Hippocampal formation (tissue), 2 donors: Measurements from ENCODE around the gene GPC1.
A peak's percentile ranks its signal among the peaks of the same experiment; 100 is the strongest.
"Not testable (repeated sequence)": the region's sequence is repeated elsewhere in the genome, so short reads cannot be mapped to it uniquely, and the experiment has no call there.

Experiments
- DNase-seq, 2 donors: peaks; one replicate each; lab custom pipeline; 2025; lab: John Stamatoyannopoulos, UW

GPC1 gene, protein sequence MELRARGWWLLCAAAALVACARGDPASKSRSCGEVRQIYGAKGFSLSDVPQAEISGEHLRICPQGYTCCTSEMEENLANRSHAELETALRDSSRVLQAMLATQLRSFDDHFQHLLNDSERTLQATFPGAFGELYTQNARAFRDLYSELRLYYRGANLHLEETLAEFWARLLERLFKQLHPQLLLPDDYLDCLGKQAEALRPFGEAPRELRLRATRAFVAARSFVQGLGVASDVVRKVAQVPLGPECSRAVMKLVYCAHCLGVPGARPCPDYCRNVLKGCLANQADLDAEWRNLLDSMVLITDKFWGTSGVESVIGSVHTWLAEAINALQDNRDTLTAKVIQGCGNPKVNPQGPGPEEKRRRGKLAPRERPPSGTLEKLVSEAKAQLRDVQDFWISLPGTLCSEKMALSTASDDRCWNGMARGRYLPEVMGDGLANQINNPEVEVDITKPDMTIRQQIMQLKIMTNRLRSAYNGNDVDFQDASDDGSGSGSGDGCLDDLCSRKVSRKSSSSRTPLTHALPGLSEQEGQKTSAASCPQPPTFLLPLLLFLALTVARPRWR

DNA sequence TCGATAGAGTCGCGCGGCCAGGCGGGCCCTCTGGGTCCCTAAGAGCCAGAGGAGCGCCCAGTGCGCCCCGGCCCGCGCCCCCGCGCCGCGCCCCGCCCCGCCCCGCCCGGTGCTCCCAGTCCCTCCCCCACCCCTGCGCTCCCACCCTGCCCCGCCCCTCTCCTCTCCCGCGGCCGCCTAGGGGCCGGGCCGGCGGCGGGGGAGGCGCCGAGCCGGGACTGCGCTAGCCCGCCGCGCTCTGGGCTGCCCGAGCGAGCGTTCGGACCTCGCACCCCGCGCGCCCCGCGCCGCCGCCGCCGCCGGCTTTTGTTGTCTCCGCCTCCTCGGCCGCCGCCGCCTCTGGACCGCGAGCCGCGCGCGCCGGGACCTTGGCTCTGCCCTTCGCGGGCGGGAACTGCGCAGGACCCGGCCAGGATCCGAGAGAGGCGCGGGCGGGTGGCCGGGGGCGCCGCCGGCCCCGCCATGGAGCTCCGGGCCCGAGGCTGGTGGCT lies at the start of gene GPC1:
Gene GPC1 (plus strand): TSS at position 207 of the 491 bp plus-strand sequence. CDS start 256 bp downstream, at position 463.
- peak; percentile 56 to 77 for DNase-seq

GRCh38 chr2:240386326-240386725 lies 49.1 kb upstream of the GPC1 start:
- DNase-seq = no peak

GRCh38 chr2:240386743-240387142 lies 48.7 kb upstream of the GPC1 start:
- not testable (repeated sequence) for DNase-seq

- no peak for DNase-seq
Measured at GRCh38 chr2:240387325-240387668, 48.2 kb upstream of the GPC1 start.

GRCh38 chr2:240387669-240388358 lies 47.6 kb upstream of the GPC1 start:
- DNase-seq = peak; percentile 12 to 41

DNA sequence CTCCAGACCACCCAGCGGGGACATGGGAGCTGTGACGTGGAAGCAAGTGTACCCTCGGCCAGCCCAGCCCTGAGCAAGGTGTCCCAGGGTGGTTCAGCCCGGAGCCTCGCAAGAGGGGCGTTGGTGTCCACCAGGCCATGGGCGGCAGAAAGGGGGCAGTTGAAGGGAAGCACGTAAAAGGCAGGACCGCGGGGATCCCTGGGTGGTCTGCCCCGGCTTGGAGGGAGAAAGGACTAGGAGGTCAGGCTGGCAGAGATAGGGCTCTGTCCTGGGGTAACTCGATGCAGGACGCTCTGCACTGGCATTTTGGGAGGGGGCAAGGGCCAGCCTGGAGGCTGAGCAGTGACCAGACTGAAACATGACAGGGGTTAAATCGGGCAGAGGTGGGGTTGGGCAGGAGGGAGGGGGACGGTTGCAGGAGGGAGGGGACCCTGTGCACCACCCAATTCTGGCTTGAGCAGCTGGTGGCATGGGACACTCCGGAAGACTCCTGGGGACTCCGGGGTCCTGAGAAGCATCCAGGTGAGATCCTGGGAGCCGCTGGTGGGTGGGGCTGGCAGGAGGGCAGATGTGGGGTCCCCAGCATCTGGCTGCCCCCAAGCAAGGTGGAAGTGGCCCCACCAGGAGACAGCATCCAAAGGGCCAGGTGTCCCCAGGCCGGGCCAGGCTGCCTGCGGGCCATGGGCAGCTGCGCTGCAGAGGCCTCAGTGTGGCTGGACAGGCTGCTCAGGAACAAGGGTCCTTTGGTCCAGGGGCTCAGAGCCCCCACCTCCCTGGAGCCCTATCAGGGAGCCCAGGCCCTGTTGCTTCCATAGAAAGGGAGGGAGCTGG lies 46.8 kb upstream of the GPC1 start:
- DNase-seq = no peak

- no peak for DNase-seq
Measured at GRCh38 chr2:240389302-240389805, 46.1 kb upstream of the GPC1 start.

DNA sequence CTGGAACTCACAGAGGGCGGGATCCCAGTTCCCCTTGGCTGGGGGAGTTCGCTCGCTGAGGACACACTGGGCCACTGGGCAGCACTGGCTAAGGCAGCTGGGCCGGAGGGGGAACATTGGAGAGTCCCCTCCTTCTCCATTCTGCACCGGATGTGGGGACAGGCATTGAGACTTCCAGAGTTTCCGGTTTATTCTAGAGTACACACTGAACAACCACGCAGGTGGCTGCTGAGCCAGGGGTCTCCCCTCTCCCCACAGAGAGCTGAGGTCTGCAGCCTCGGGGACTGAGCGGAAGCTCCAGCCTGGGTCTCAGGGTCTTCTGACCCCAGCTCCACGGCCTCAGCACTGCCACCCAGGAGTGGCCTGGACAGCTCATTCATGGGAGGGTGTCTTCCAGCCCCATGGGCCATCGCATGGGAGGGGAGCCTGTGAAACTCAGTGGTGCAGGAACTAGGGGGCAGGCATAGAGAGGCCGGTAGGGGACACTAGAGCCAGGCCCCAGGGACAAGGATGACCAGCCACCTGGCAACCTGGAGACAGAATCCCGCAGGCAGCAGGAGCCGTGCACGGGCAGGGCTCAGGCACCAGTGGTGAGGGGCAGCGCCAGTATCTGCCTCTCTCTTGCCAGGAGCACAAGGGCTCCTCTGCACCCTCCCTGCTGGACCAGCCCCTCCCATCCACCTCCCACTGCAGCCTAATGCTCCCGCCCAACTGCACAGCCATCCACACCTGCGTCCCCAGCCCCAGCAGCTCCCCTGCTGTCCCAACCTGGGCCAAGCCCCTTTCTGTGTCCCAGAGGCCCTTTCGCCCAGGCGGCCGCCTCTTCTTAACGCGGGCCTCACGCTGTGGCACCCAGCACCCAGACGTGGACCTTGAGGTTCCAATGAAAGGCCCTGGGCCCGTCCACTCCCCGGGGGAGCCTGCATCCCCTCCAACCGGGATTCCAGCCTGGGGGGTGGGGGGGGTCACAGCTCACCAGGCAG lies 45.1 kb upstream of the GPC1 start:
- DNase-seq = no peak

GRCh38 chr2:240391111-240392051 lies 44.1 kb upstream of the GPC1 start:
- DNase-seq = no peak

- DNase-seq = no peak
Measured at GRCh38 chr2:240392084-240392947, 43.1 kb upstream of the GPC1 start.

- DNase-seq = no peak
Measured at GRCh38 chr2:240392948-240393830, 42.3 kb upstream of the GPC1 start.

DNA sequence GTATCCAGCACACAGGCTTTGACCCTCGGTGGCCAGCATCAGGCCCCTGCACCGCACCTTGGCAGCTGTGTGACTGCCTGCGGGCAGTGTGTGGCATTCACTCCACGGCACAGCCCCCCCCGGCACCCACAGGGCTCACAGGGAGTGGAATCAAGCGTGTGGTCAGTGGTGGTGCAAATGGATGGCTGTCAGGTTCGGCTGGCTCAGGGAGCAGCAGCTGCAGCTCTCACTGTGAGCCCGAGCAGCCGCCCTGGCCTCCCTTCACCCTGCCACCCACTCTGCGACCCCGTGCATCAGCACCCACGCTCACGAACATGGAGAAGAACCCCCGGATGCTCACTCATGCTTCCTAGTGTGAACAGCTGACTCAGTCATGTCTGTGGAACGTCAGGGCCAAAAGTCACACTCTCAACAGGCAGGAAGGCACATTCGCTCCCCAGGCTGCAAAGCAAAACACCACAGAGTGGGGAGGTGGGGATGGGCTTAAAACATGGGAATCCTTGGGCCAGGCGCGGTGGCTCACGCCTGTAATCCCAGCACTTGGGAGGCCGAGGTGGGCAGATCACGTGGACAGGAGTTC lies 41.5 kb upstream of the GPC1 start:
- no peak for DNase-seq

- DNase-seq = no peak
Measured at GRCh38 chr2:240394549-240394948, 40.9 kb upstream of the GPC1 start.

DNA sequence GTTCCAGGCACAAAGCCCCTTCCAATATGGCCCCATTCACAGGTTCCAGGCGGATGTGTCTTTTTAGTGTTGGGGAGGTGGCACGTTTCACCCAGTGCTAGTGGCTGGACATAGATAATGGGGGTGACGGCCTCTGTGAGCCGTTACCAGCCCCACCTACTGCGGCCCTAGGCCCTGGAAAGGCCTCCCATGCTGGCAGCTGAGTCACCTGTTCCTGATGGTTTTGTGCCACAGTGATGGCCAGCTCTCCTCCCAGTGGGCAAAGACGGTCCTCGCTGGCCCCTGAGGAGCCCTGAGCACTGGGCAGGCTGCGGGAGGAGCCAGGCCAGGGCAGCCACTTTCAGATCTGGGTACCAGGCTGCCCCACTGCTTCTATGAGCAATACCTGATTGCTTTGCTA lies 40.0 kb upstream of the GPC1 start:
- DNase-seq = no peak

DNA sequence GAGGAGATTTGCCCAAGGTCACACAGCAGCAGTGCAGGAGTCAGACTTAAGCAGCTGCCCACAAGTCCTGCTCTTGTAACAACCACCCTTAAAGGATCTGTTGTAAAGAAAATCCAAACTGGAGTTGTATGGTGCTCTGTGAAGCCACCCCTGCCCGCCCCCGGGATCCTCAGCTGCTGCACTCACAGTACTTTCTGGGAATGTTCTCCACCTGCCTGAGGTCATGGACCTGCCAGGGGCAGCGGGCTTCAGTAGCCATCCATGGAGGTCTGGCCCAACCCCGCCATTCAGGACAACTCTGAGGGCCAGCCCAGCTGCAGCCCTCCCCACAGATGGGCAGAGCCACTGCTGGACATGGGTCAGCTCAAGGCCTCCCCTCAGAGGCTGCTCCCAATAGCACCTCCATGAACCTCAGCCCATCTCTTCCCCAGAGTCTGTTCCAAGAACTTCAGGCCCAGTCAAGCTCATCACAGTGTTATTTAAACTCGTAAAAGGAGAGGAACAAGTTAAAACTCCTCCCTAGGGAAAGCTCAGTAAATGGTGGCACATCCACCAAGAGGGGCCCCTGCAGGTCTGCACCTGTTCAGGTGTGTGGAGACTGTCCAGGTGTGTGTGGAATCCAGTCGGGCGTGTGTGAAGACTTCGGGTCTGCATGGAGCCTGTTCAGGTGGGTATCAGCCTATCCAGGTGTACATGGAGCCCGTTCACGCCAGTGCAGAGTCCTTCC lies 39.4 kb upstream of the GPC1 start:
- no peak for DNase-seq
